ENCODE measurements around the gene MCF2L2. TPM values are rescaled to one million over a fixed set of nuclear protein-coding genes. Genes with fewer than 3 reads are reported as not detected.

The MCF2L2 gene
- total and polyA plus RNA-seq, 2 experiments from 2014 or later: 6.7 to 14.6 TPM

DNA sequence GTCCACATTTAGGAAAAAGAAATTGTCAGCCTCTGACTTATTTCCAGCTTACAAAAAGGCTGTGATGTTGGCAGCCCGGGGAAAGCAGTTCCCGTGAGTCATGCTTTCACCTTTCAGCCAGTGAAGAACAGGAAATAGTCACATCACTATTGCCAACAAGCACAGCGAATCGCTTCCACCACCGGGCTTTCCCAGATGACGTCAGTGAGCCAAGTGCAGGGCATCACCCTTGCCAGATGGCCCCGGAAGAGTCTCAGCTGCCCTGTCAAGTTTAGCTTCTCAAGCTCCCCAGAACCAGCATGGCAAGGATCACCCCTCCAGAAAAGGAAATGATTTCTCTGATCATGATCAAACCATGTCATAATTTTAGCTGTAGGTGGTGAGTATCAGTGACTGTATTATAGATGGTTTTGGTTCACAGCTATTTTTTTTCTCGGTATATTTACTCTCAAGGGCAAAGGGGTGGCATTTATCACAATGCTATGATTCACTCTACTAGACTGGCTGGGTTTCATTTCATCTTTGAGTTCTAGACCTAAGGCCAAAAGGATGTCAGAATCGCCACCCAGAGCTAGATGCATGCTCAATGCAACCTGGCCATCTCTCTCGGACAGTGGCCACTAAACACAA lies 142.5 kb downstream of the MCF2L2 start:
- TF ChIP-seq EZH2 (IDR thresholded peaks at IDR 0.05; ENCODE audit: low read depth, unreplicated experiment) (no peak), ZNF331 (CRISPR knock-in tag; IDR thresholded peaks at IDR 0.05; ENCODE audit: low read depth) (no peak)
- no peaks in the 10 kb centered on the region for H3K27me3 ChIP-seq (ENCODE audit: insufficient read depth)
- no peaks in the 10 kb centered on the region for H3K79me2 ChIP-seq (replicated peaks; ENCODE audit: insufficient read depth)
- H3K4me3 ChIP-seq: no peak overlapping the region
- H3K9me2 ChIP-seq (ENCODE audit: insufficient read depth): no peaks in the 10 kb centered on the region
- Mint-ChIP-seq H3K9me3 (no peaks in the 10 kb centered on the region), H3K27me3 (ENCODE audit: insufficient read depth, low read depth, poor library complexity) (no peaks in the 10 kb centered on the region), H3K4me3 (no peak overlapping the region), H3K36me3 (ENCODE audit: low read depth) (peaks cover 6% of the 10 kb centered on the region), H3K27ac (no peak overlapping the region), H3K4me1 (peaks cover 7% of the 10 kb centered on the region)
- no peak overlapping the region for H3K4me2 ChIP-seq
- ATAC-seq (no peak), DNase-seq (ENCODE audit: low spot score) (no peak)
- H4K20me1 ChIP-seq (replicated peaks; ENCODE audit: insufficient read depth): no peaks in the 10 kb centered on the region; the same call in 1 of the 2 replicates
- H3K4me1 ChIP-seq (ENCODE audit: insufficient read depth): peaks cover 6% of the 10 kb centered on the region; the same call in 1 of the 2 replicates
- H3F3A ChIP-seq (replicated peaks; ENCODE audit: low read depth): no peaks in the 10 kb centered on the region
- H2AFZ ChIP-seq: no peak overlapping the region
- H3K36me3 ChIP-seq (ENCODE audit: insufficient read depth): peaks cover 2% of the 10 kb centered on the region; the same call in 1 of the 2 replicates
- H3K27ac ChIP-seq (ENCODE audit: low read depth): no peak overlapping the region

GRCh38 chr3:183285318-183285717 lies 143.1 kb downstream of the MCF2L2 start:
- no peaks in the 10 kb centered on the region for H3K79me2 ChIP-seq (replicated peaks; ENCODE audit: insufficient read depth)
- no peak overlapping the region for H3K27ac ChIP-seq (ENCODE audit: low read depth)
- H3F3A ChIP-seq (replicated peaks; ENCODE audit: low read depth): no peaks in the 10 kb centered on the region
- H3K36me3 ChIP-seq (ENCODE audit: insufficient read depth): peaks cover 2% of the 10 kb centered on the region; the same call in 1 of the 2 replicates
- Mint-ChIP-seq H3K27ac (no peak overlapping the region), H3K27me3 (ENCODE audit: insufficient read depth, low read depth, poor library complexity) (no peaks in the 10 kb centered on the region), H3K36me3 (ENCODE audit: low read depth) (peaks cover 3% of the 10 kb centered on the region; the same call in 1 of the 3 replicates), H3K4me1 (peaks cover 7% of the 10 kb centered on the region), H3K4me3 (no peak overlapping the region), H3K9me3 (no peaks in the 10 kb centered on the region)
- peaks cover 8% of the 10 kb centered on the region; the same call in 1 of the 2 replicates for H3K4me1 ChIP-seq (ENCODE audit: insufficient read depth)
- H2AFZ ChIP-seq: no peak overlapping the region
- ATAC-seq (no peak), DNase-seq (ENCODE audit: low spot score) (no peak)
- H3K4me2 ChIP-seq: no peak overlapping the region
- TF ChIP-seq, protein P1, sequence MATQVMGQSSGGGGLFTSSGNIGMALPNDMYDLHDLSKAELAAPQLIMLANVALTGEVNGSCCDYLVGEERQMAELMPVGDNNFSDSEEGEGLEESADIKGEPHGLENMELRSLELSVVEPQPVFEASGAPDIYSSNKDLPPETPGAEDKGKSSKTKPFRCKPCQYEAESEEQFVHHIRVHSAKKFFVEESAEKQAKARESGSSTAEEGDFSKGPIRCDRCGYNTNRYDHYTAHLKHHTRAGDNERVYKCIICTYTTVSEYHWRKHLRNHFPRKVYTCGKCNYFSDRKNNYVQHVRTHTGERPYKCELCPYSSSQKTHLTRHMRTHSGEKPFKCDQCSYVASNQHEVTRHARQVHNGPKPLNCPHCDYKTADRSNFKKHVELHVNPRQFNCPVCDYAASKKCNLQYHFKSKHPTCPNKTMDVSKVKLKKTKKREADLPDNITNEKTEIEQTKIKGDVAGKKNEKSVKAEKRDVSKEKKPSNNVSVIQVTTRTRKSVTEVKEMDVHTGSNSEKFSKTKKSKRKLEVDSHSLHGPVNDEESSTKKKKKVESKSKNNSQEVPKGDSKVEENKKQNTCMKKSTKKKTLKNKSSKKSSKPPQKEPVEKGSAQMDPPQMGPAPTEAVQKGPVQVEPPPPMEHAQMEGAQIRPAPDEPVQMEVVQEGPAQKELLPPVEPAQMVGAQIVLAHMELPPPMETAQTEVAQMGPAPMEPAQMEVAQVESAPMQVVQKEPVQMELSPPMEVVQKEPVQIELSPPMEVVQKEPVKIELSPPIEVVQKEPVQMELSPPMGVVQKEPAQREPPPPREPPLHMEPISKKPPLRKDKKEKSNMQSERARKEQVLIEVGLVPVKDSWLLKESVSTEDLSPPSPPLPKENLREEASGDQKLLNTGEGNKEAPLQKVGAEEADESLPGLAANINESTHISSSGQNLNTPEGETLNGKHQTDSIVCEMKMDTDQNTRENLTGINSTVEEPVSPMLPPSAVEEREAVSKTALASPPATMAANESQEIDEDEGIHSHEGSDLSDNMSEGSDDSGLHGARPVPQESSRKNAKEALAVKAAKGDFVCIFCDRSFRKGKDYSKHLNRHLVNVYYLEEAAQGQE (IDR thresholded peaks at IDR 0.05; ENCODE audit: unreplicated experiment): no peak
- no peak for TF ChIP-seq NANOG (IDR thresholded peaks at IDR 0.05; ENCODE audit: borderline replicate concordance)
- H3K27me3 ChIP-seq (ENCODE audit: insufficient read depth): no peaks in the 10 kb centered on the region
- H3K9me2 ChIP-seq (ENCODE audit: insufficient read depth): no peaks in the 10 kb centered on the region
- H3K4me3 ChIP-seq: no peak overlapping the region
- no peaks in the 10 kb centered on the region; the same call in 1 of the 2 replicates for H4K20me1 ChIP-seq (replicated peaks; ENCODE audit: insufficient read depth)

DNA sequence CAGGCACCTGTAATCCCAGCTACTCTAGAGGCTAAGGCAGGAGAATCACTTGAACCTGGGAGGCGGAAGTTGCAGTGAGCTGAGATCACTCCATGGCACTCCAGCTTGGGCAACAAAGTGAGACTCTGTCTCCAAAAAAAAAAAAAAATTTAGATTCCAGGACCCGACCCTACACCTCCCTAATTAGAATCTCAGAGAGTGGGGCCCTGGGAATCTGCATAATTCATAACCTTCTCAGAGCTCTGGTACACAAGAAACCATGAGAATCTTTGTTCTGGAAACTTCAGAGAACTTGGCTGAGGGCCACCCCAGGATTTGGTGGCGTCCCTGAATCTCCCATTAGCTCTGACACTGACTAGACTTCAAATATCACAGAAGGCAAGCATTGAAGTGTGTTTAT lies 143.8 kb downstream of the MCF2L2 start:
- no peak overlapping the region for H3K4me2 ChIP-seq
- H3K9me2 ChIP-seq (ENCODE audit: insufficient read depth): no peaks in the 10 kb centered on the region
- no peak overlapping the region for H3K27ac ChIP-seq (ENCODE audit: low read depth)
- Mint-ChIP-seq H3K4me3 (no peak overlapping the region), H3K27me3 (ENCODE audit: insufficient read depth, low read depth, poor library complexity) (no peaks in the 10 kb centered on the region), H3K9me3 (no peaks in the 10 kb centered on the region), H3K4me1 (peaks cover 7% of the 10 kb centered on the region), H3K36me3 (ENCODE audit: low read depth) (peaks cover 3% of the 10 kb centered on the region; the same call in 1 of the 3 replicates), H3K27ac (no peak overlapping the region)
- TF ChIP-seq ZNF114 (CRISPR knock-in tag; IDR thresholded peaks at IDR 0.05) (no peak), CTCF (conservative IDR thresholded peaks at IDR 0.05; ENCODE audit: low read depth in 2 of 2) (no peak), NANOG (IDR thresholded peaks at IDR 0.05; ENCODE audit: borderline replicate concordance) (no peak), JUNB (IDR thresholded peaks at IDR 0.05; ENCODE audit: unreplicated experiment) (no peak), POLR2AphosphoS5 (IDR thresholded peaks at IDR 0.05; ENCODE audit: low read depth) (no peak), ZNF331 (CRISPR knock-in tag; IDR thresholded peaks at IDR 0.05; ENCODE audit: low read depth) (no peak), EZH2phosphoT487 (IDR thresholded peaks at IDR 0.05; ENCODE audit: unreplicated experiment) (no peak)
- TF ChIP-seq, protein P2, sequence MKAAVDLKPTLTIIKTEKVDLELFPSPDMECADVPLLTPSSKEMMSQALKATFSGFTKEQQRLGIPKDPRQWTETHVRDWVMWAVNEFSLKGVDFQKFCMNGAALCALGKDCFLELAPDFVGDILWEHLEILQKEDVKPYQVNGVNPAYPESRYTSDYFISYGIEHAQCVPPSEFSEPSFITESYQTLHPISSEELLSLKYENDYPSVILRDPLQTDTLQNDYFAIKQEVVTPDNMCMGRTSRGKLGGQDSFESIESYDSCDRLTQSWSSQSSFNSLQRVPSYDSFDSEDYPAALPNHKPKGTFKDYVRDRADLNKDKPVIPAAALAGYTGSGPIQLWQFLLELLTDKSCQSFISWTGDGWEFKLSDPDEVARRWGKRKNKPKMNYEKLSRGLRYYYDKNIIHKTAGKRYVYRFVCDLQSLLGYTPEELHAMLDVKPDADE (IDR thresholded peaks at IDR 0.05): no peak
- no peaks in the 10 kb centered on the region for H3F3A ChIP-seq (replicated peaks; ENCODE audit: low read depth)
- H4K20me1 ChIP-seq (replicated peaks; ENCODE audit: insufficient read depth): no peaks in the 10 kb centered on the region; the same call in 1 of the 2 replicates
- peaks cover 8% of the 10 kb centered on the region; the same call in 1 of the 2 replicates for H3K4me1 ChIP-seq (ENCODE audit: insufficient read depth)
- H3K27me3 ChIP-seq (ENCODE audit: insufficient read depth): no peaks in the 10 kb centered on the region
- no peak overlapping the region for H2AFZ ChIP-seq
- peaks cover 2% of the 10 kb centered on the region; the same call in 1 of the 2 replicates for H3K36me3 ChIP-seq (ENCODE audit: insufficient read depth)
- H3K79me2 ChIP-seq (replicated peaks; ENCODE audit: insufficient read depth): no peaks in the 10 kb centered on the region
- ATAC-seq (no peak), DNase-seq (ENCODE audit: low spot score) (no peak)
- no peak overlapping the region for H3K4me3 ChIP-seq

Measured in GM23338 (cell line).